G401 (cell line): ENCODE data around the gene RFX2. TPM values are rescaled to one million over a fixed set of nuclear protein-coding genes. Genes with fewer than 3 reads are reported as not detected.
A peak's percentile ranks its signal among the peaks of the same experiment; 100 is the strongest.
"Not testable (repeated sequence)": the region's sequence is repeated elsewhere in the genome, so short reads cannot be mapped to it uniquely, and the experiment has no call there.

Source experiments
- DNase-seq: peaks from one replicate; pipeline ENCODE4 v3.0.0-alpha.2; 2015; ENCODE audit warnings: low spot score
- in situ Hi-C: cut with HindIII; loops from 2 replicates; pipeline ENCODE4 v1.10.0; 2016; ENCODE audit warnings: low sequenced_read_pairs, mixed read lengths
- total RNA-seq: library from RNA; depleted of rRNA; stranded (reverse); fragments of >200 nt; shearing (Covaris generic); gene quantifications from 2 replicates; pipeline ENCODE4 v1.2.3, GENCODE V29; 2014

Gene RFX2
- total RNA-seq, 1 experiment from 2014 or later = 4.2 TPM

GRCh38 chr19:6000228-6000847 lies 110.0 kb downstream of the RFX2 start:
- DNase-seq = no peak
- in situ Hi-C loops = no loop called here

GRCh38 chr19:5999693-6000092 lies 110.6 kb downstream of the RFX2 start:
- no peak for DNase-seq
- in situ Hi-C loops = no loop called here

- no peak for DNase-seq
- in situ Hi-C loops = no loop called here
These were observed 112.9 kb downstream of the RFX2 start for GRCh38 chr19:5997371-5997770.

GRCh38 chr19:5996623-5997320 lies 113.5 kb downstream of the RFX2 start:
- in situ Hi-C loops = no loop called here

GRCh38 chr19:5996102-5996501 lies 114.2 kb downstream of the RFX2 start:
- in situ Hi-C loops = no loop called here
- no peak for DNase-seq

More at GRCh38 chr19:5996623-5997320, 113.5 kb downstream of the RFX2 start:
- DNase-seq = no peak

- in situ Hi-C loops = no loop called here
- DNase-seq = no peak
These were observed 114.7 kb downstream of the RFX2 start for GRCh38 chr19:5995606-5996005.

- in situ Hi-C loops = no loop called here
- no peak for DNase-seq
These were observed 115.7 kb downstream of the RFX2 start for GRCh38 chr19:5994405-5995165.

- no peak for DNase-seq
- in situ Hi-C loops = no loop called here
These were observed 116.5 kb downstream of the RFX2 start for GRCh38 chr19:5993648-5994358.

GRCh38 chr19:5993201-5993600 lies 117.1 kb downstream of the RFX2 start:
- in situ Hi-C loops = no loop called here
- no peak for DNase-seq

GRCh38 chr19:5992756-5993155 lies 117.5 kb downstream of the RFX2 start:
- no peak for DNase-seq
- in situ Hi-C loops = no loop called here

- DNase-seq = no peak
- in situ Hi-C loops = no loop called here
These were observed 119.0 kb downstream of the RFX2 start for GRCh38 chr19:5991244-5991838.

GRCh38 chr19:5990289-5990797 lies 120.0 kb downstream of the RFX2 start:
- DNase-seq = no peak
- in situ Hi-C loops = no loop called here

GRCh38 chr19:5989388-5990074 lies 120.8 kb downstream of the RFX2 start:
- DNase-seq = no peak
- in situ Hi-C loops = no loop called here

GRCh38 chr19:5988517-5989387 lies 121.5 kb downstream of the RFX2 start:
- DNase-seq = no peak
- in situ Hi-C loops = no loop called here

- in situ Hi-C loops = no loop called here
- peak; percentile 85 for DNase-seq
These were observed 123.1 kb downstream of the RFX2 start for GRCh38 chr19:5987077-5987818.

GRCh38 chr19:5985837-5986236 lies 124.5 kb downstream of the RFX2 start:
- in situ Hi-C loops, DNase-seq: not testable (repeated sequence)
